IMR-90 (cell line): ENCODE data around the gene PBRM1. TPM values are rescaled to one million over a fixed set of nuclear protein-coding genes. Genes with fewer than 3 reads are reported as not detected.

Experiments
- ATAC-seq: fragments of 200-7000 bp; cut with Tn5 transposase; 2 replicates; pipeline ENCODE4 v1.9.1; 2020; ENCODE audit warnings: low read depth, mild to moderate bottlenecking, moderate library complexity
- BruUV-seq: library from RNA; stranded (reverse); fragments of 400-500 nt; replicated peaks from 2 replicates; lab custom pipeline; 2021; lab: Mats Ljungman, UMichigan
- CTCF ChIA-PET: fragments of 300-600 bp; formaldehyde crosslinking; extraction: SDS; loops from one replicate; lab custom pipeline; 2021; ENCODE audit warnings: antibody characterized with exemption; lab: Yijun Ruan, JAX
- POLR2A ChIA-PET: fragments of 300-600 bp; sonication (Branson Sonifier 250); formaldehyde crosslinking; loops from one replicate; lab custom pipeline; 2022; ENCODE audit warnings: antibody characterized with exemption; ENCODE audit not compliant: unreplicated experiment; lab: Charles Lee
- DNase-seq: peaks from one replicate; pipeline ENCODE4 v3.0.0; 2013
- H2AFZ ChIP-seq: replicated peaks from 2 replicates; pipeline ENCODE3; 2013; ENCODE audit warnings: low read length, mild to moderate bottlenecking; ENCODE audit not compliant: poor library complexity
- H2AK5ac ChIP-seq: 2 replicates; pipeline ENCODE4 v1.6.1; 2013; ENCODE audit warnings: low read depth, low read length, inconsistent platforms
- H2AK9ac ChIP-seq: replicated peaks from 2 replicates; pipeline ENCODE3; 2013; ENCODE audit warnings: mild to moderate bottlenecking, low read depth, low read length, moderate library complexity; ENCODE audit not compliant: poor library complexity
- H2BK120ac ChIP-seq: 2 replicates; pipeline ENCODE4 v1.6.1; 2013; ENCODE audit warnings: low read depth, low read length, inconsistent platforms
- H2BK15ac ChIP-seq: 3 replicates; pipeline ENCODE4 v1.6.1; 2013; ENCODE audit warnings: low read depth, low read length, inconsistent platforms
- H2BK20ac ChIP-seq: 2 replicates; pipeline ENCODE4 v1.6.1; 2013; ENCODE audit warnings: low read depth, mild to moderate bottlenecking, inconsistent platforms, low read length, moderate library complexity
- H2BK5ac ChIP-seq: 2 replicates; pipeline ENCODE4 v1.6.1; 2013; ENCODE audit warnings: mild to moderate bottlenecking, low read depth, low read length, inconsistent platforms; ENCODE audit not compliant: poor library complexity, severe bottlenecking
- H3K14ac ChIP-seq: replicated peaks from 2 replicates; pipeline ENCODE4 v1.6.1; 2013; ENCODE audit warnings: low read depth, low read length, inconsistent platforms
- H3K18ac ChIP-seq: 2 replicates; pipeline ENCODE4 v1.6.1; 2013; ENCODE audit warnings: low read depth, low read length, control low read depth
- H3K23ac ChIP-seq: 2 replicates; pipeline ENCODE4 v1.6.1; 2013; ENCODE audit warnings: low read depth, low read length, inconsistent platforms
- H3K27ac ChIP-seq: 2 replicates; pipeline ENCODE4 v1.5.1; 2013; ENCODE audit warnings: mild to moderate bottlenecking, control low read depth, low read length; ENCODE audit not compliant: insufficient read depth
- H3K27me3 ChIP-seq: 2 replicates; pipeline ENCODE4 v1.6.1; 2013; ENCODE audit warnings: low read length; ENCODE audit not compliant: control insufficient read depth, insufficient read depth
- H3K36me3 ChIP-seq: 2 replicates; pipeline ENCODE4 v1.6.1; 2013; ENCODE audit warnings: low read length, mixed read lengths; ENCODE audit not compliant: control insufficient read depth, insufficient read depth
- H3K4ac ChIP-seq: 2 replicates; pipeline ENCODE4 v1.6.1; 2013; ENCODE audit warnings: low read depth, low read length, inconsistent platforms
- H3K4me1 ChIP-seq: 2 replicates; pipeline ENCODE4 v1.6.1; 2013; ENCODE audit warnings: low read length, mixed read lengths; ENCODE audit not compliant: control insufficient read depth, insufficient read depth
- H3K4me2 ChIP-seq: 2 replicates; pipeline ENCODE4 v1.6.1; 2013; ENCODE audit warnings: low read depth, mild to moderate bottlenecking, control low read depth, low read length, moderate library complexity
- H3K4me3 ChIP-seq: 2 replicates; pipeline ENCODE4 v1.5.1; 2013; ENCODE audit warnings: low read depth, mild to moderate bottlenecking, control low read depth, low read length, moderate library complexity; ENCODE audit not compliant: insufficient read depth
- H3K56ac ChIP-seq: 2 replicates; pipeline ENCODE4 v1.6.1; 2013; ENCODE audit warnings: low read length, inconsistent platforms; ENCODE audit not compliant: insufficient read depth; ENCODE audit errors: extremely low read depth
- H3K79me1 ChIP-seq, 2 experiments: 2 replicates each; pipeline ENCODE4 v1.6.1; 2013; ENCODE audit warnings: low read length in 2 of 2, inconsistent platforms in 1 of 2, low read depth in 1 of 2
- H3K9ac ChIP-seq: 2 replicates; pipeline ENCODE4 v1.6.1; 2013; ENCODE audit warnings: low read depth, low read length, control low read depth
- H3K9me1 ChIP-seq: 2 replicates; pipeline ENCODE4 v1.6.1; 2013; ENCODE audit warnings: low read length, inconsistent platforms; ENCODE audit not compliant: insufficient read depth
- H3K9me3 ChIP-seq: 2 replicates; pipeline ENCODE4 v1.6.1; 2013; ENCODE audit warnings: low read length; ENCODE audit not compliant: control insufficient read depth, insufficient read depth
- H4K20me1 ChIP-seq: 2 replicates; pipeline ENCODE4 v1.6.1; 2013; ENCODE audit warnings: low read length, inconsistent platforms; ENCODE audit not compliant: insufficient read depth
- H4K5ac ChIP-seq: 2 replicates; pipeline ENCODE4 v1.6.1; 2013; ENCODE audit warnings: mild to moderate bottlenecking, low read depth, low read length, control low read depth
- H4K8ac ChIP-seq, 2 experiments: 2 replicates each; pipeline ENCODE4 v1.6.1; 2013; ENCODE audit warnings: low read depth in 2 of 2, low read length in 2 of 2, control low read depth in 1 of 2, inconsistent platforms in 1 of 2
- H4K91ac ChIP-seq: 2 replicates; pipeline ENCODE4 v1.6.1; 2013; ENCODE audit warnings: low read depth, low read length, inconsistent platforms; ENCODE audit not compliant: insufficient read depth
- CEBPB ChIP-seq: IDR thresholded peaks from 2 replicates; pipeline ENCODE4 v1.6.1; 2012; ENCODE audit warnings: low read depth, low read length, improper control_type of control experiment
- CHD1 ChIP-seq: IDR thresholded peaks from 2 replicates; pipeline ENCODE4 v1.6.1; 2012; ENCODE audit warnings: low read depth, low read length, improper control_type of control experiment
- CTCF ChIP-seq: conservative IDR thresholded peaks from 2 replicates; pipeline ENCODE4 v1.5.1; 2012; ENCODE audit warnings: mild to moderate bottlenecking, low read depth, low read length, improper control_type of control experiment
- ELK1 ChIP-seq: fragments of 150-350 bp; IDR thresholded peaks from 2 replicates; pipeline ENCODE4 v1.6.1; 2016; ENCODE audit warnings: low read depth, mild to moderate bottlenecking, low read length, moderate library complexity, borderline replicate concordance
- FOS ChIP-seq: fragments of 150-350 bp; IDR thresholded peaks from 2 replicates; pipeline ENCODE4 v1.6.1; 2016; ENCODE audit warnings: low read depth, low read length
- MAFK ChIP-seq: IDR thresholded peaks from 2 replicates; pipeline ENCODE4 v1.6.1; 2012; ENCODE audit warnings: low read depth, low read length, improper control_type of control experiment
- MXI1 ChIP-seq: IDR thresholded peaks from 2 replicates; pipeline ENCODE4 v1.6.1; 2012; ENCODE audit warnings: low read depth, mild to moderate bottlenecking, low read length, moderate library complexity, borderline replicate concordance
- POLR2A ChIP-seq: IDR thresholded peaks from 2 replicates; pipeline ENCODE4 v1.6.1; 2012; ENCODE audit warnings: mild to moderate bottlenecking, low read depth, low read length
- RCOR1 ChIP-seq: IDR thresholded peaks from 2 replicates; pipeline ENCODE4 v1.6.1; 2012; ENCODE audit warnings: mild to moderate bottlenecking, low read length, improper control_type of control experiment; ENCODE audit not compliant: insufficient replicate concordance
- WGBS, 2 experiments: methylation state at CpG; one replicate each; pipeline versions ENCODE4 v1.1.5 to v1.1.7; 2013; ENCODE audit warnings: missing lambda C conversion rate in 2 of 2; ENCODE audit not compliant: insufficient read length in 1 of 2; ENCODE audit errors: extremely low coverage in 2 of 2; 5-methylcytosine and 5-hydroxymethylcytosine counted together
- dilution Hi-C: fragments of 300-500 bp; cut with HindIII; formaldehyde crosslinking; loops from one replicate; pipeline ENCODE4 v1.14.3; 2018; ENCODE audit warnings: low sequenced_read_pairs; ENCODE audit not compliant: unreplicated experiment
- in situ Hi-C: fragments of 300-500 bp; cut with MboI; formaldehyde crosslinking; loops from 3 replicates; pipeline ENCODE4 v1.14.3; 2019; ENCODE audit warnings: low sequenced_read_pairs, inconsistent platforms, mixed read lengths
- intact Hi-C: fragments of 100-400 bp; cut with micrococcal nuclease; formaldehyde crosslinking; loops from 2 replicates; pipeline ENCODE4 v1.10.0; 2022
- polyA plus RNA-seq, 3 experiments: library from polyadenylated mRNA; depleted of rRNA; stranded (reverse); fragments of >200 nt; gene quantifications; 2 replicates each; pipeline ENCODE4 v1.2.3, GENCODE V29; 2012; ENCODE audit warnings: low replicate concordance in 1 of 3
- total RNA-seq: library from RNA; depleted of rRNA; stranded (reverse); fragments of >200 nt; gene quantifications from 2 replicates; pipeline ENCODE4 v1.2.3, GENCODE V29; 2012

Gene PBRM1
- total and polyA plus RNA-seq, 2 of the 4 experiments (the other 2 are of a cell fraction): 16.5 to 72.6 TPM

GRCh38 chr3:52596658-52597265, 89.0 kb downstream of the PBRM1 start:
- CTCF ChIA-PET: no interaction called here
- no peak for DNase-seq

More at GRCh38 chr3:52596658-52597265, 89.0 kb downstream of the PBRM1 start:
- no peak overlapping the region for H2BK120ac ChIP-seq
- no peak overlapping the region for H3K4ac ChIP-seq
- no peak overlapping the region for H3K4me3 ChIP-seq
- peaks cover 5 to 13% of the 10 kb centered on the region in 2 experiments for H3K79me1 ChIP-seq
- H2AFZ ChIP-seq: no peak overlapping the region
- H3K9me1 ChIP-seq: no peaks in the 10 kb centered on the region; the same call in 1 of the 2 replicates
- no peak for TF ChIP-seq MAFK
- TF ChIP-seq CHD1: no peak
- TF ChIP-seq FOS: no peak
- no peak for TF ChIP-seq RCOR1
- TF ChIP-seq CTCF: no peak
- TF ChIP-seq CEBPB: no peak
- no peak for TF ChIP-seq MXI1
- no peak for TF ChIP-seq ELK1
- TF ChIP-seq POLR2A: no peak
- H3K56ac ChIP-seq: no peak overlapping the region
- H3K27ac ChIP-seq: no peak overlapping the region
- H3K36me3 ChIP-seq: peaks cover 23% of the 10 kb centered on the region
- H3K4me1 ChIP-seq: no peaks in the 10 kb centered on the region
- no peak overlapping the region for H4K5ac ChIP-seq
- peaks cover 12% of the 10 kb centered on the region for H3K9me3 ChIP-seq
- H3K23ac ChIP-seq: no peak overlapping the region
- no peak overlapping the region for H4K8ac ChIP-seq
- no peaks in the 10 kb centered on the region for H4K20me1 ChIP-seq
- POLR2A ChIA-PET: no interaction called here
- in situ Hi-C loops (no loop called here), intact Hi-C loops (no loop called here), dilution Hi-C loops (no loop called here)
- ATAC-seq: no peak
- 100% methylated on average over 1 of the region's 4 CpGs; no CpG with 5 or more reads in 1 of the 2 experiments for WGBS, 2 experiments
- H2AK5ac ChIP-seq: no peak overlapping the region
- H2BK5ac ChIP-seq: no peak overlapping the region
- H3K9ac ChIP-seq: no peak overlapping the region
- H2AK9ac ChIP-seq: no peak overlapping the region
- BruUV-seq: no TSS peak
- no peak overlapping the region for H2BK20ac ChIP-seq
- H2BK15ac ChIP-seq: no peak overlapping the region
- H3K27me3 ChIP-seq: no peaks in the 10 kb centered on the region
- no peak overlapping the region for H3K18ac ChIP-seq
- H3K4me2 ChIP-seq: no peak overlapping the region
- H4K91ac ChIP-seq: no peak overlapping the region
- no peak overlapping the region for H3K14ac ChIP-seq
